HepG2 (cell line): ENCODE data around the gene ST3GAL2. TPM values are rescaled to one million over a fixed set of nuclear protein-coding genes. Genes with fewer than 3 reads are reported as not detected.
A peak's percentile ranks its signal among the peaks of the same experiment; 100 is the strongest.

Source experiments
- ATM ChIP-seq: fragments of 450-650 bp; IDR thresholded peaks from 2 replicates; pipeline ENCODE4 v1.7.1; 2017; ENCODE audit warnings: mild to moderate bottlenecking, borderline replicate concordance
- ETS1 ChIP-seq: sonication (generic); formaldehyde crosslinking; IDR thresholded peaks from 2 replicates; pipeline ENCODE4 v1.4.0; 2020; ENCODE audit warnings: missing genetic modification reagents
- GABPB1 ChIP-seq: IDR thresholded peaks from 2 replicates; pipeline ENCODE4 v1.6.1; 2016; ENCODE audit warnings: mild to moderate bottlenecking, missing genetic modification reagents, moderate library complexity, missing compliant biosample characterization
- GATA4 ChIP-seq: sonication (generic); IDR thresholded peaks from 2 replicates; pipeline ENCODE4 v1.6.1; 2016; ENCODE audit warnings: antibody characterized with exemption, low read depth, borderline replicate concordance
- KAT8 ChIP-seq: IDR thresholded peaks from 2 replicates; pipeline ENCODE4 v1.6.1; 2016; ENCODE audit warnings: missing genetic modification reagents, missing compliant biosample characterization
- KMT2A ChIP-seq: sonication (generic); formaldehyde crosslinking; IDR thresholded peaks from 2 replicates; pipeline ENCODE4 v1.4.0; 2020; ENCODE audit warnings: missing genetic modification reagents
- MTF1 ChIP-seq: sonication (generic); formaldehyde crosslinking; IDR thresholded peaks from 2 replicates; pipeline ENCODE4 v1.5.0; 2020; ENCODE audit warnings: missing genetic modification reagents
- PHF21A ChIP-seq: sonication (generic); formaldehyde crosslinking; IDR thresholded peaks from 2 replicates; pipeline ENCODE4 v1.5.0; 2020; ENCODE audit warnings: mild to moderate bottlenecking, missing genetic modification reagents
- RFX5 ChIP-seq: IDR thresholded peaks from 2 replicates; pipeline ENCODE4 v1.6.1; 2011; ENCODE audit warnings: low read depth, low read length, improper control_type of control experiment
- SUZ12 ChIP-seq: fragments of 150-350 bp; IDR thresholded peaks from 2 replicates; pipeline ENCODE4 v1.6.1; 2014; ENCODE audit warnings: low read depth, low read length
- TEAD3 ChIP-seq: optimal IDR thresholded peaks from 2 replicates; pipeline ENCODE3; 2016; ENCODE audit warnings: borderline replicate concordance
- TGIF2 ChIP-seq: IDR thresholded peaks from 2 replicates; pipeline ENCODE4 v1.6.1; 2016; ENCODE audit warnings: control low read depth, missing compliant biosample characterization
- TMF1 ChIP-seq: sonication (generic); formaldehyde crosslinking; IDR thresholded peaks from 2 replicates; pipeline ENCODE4 v1.8.1; 2022; ENCODE audit warnings: low read depth, missing genetic modification reagents
- ZMAT3 ChIP-seq: sonication (generic); formaldehyde crosslinking; conservative IDR thresholded peaks from 2 replicates; pipeline ENCODE4 v1.7.0; 2021; ENCODE audit warnings: missing genetic modification reagents
- ZNF136 ChIP-seq: sonication (generic); formaldehyde crosslinking; IDR thresholded peaks from 2 replicates; pipeline ENCODE4 v1.8.1; 2022; ENCODE audit warnings: low read depth, mild to moderate bottlenecking, moderate library complexity, missing genetic modification reagents
- ZNF20 ChIP-seq: sonication (generic); formaldehyde crosslinking; IDR thresholded peaks from 2 replicates; pipeline ENCODE4 v1.4.0; 2020; ENCODE audit warnings: mild to moderate bottlenecking, moderate library complexity, missing genetic modification reagents
- ZNF224 ChIP-seq: sonication (generic); formaldehyde crosslinking; IDR thresholded peaks from 2 replicates; pipeline ENCODE4 v1.5.0; 2020; ENCODE audit warnings: mild to moderate bottlenecking, missing genetic modification reagents
- ZNF280D ChIP-seq: sonication (generic); formaldehyde crosslinking; IDR thresholded peaks from 2 replicates; pipeline ENCODE4 v1.5.1; 2020; ENCODE audit warnings: mild to moderate bottlenecking, missing genetic modification reagents
- ZNF563 ChIP-seq: sonication (generic); formaldehyde crosslinking; IDR thresholded peaks from 2 replicates; pipeline ENCODE4 v1.8.0; 2022; ENCODE audit warnings: mild to moderate bottlenecking, moderate library complexity, missing genetic modification reagents
- ZNF703 ChIP-seq: sonication (generic); formaldehyde crosslinking; IDR thresholded peaks from 2 replicates; pipeline ENCODE4 v1.5.1; 2020; ENCODE audit warnings: missing genetic modification reagents, mild to moderate bottlenecking, moderate library complexity, borderline replicate concordance
- ZNF749 ChIP-seq: sonication (generic); formaldehyde crosslinking; IDR thresholded peaks from 2 replicates; pipeline ENCODE4 v1.8.0; 2022; ENCODE audit warnings: mild to moderate bottlenecking, missing genetic modification reagents, moderate library complexity, borderline replicate concordance
- polyA plus RNA-seq, 8 experiments: library from polyadenylated mRNA; depleted of rRNA in 3 of 8; stranded (reverse) in 7 of 8; unstranded in 1 of 8; fragments of >200 nt; fragmentation: Illumina TruSeq in 4 of 8; extraction: Trizol in 4 of 8; gene quantifications; 2 replicates each; pipeline versions ENCODE4 v1.2.1 to v1.2.3, GENCODE V29; 2011 to 2016; ENCODE audit warnings: low read depth in 4 of 8, missing spikeins in 1 of 8, mixed read lengths in 1 of 8; ENCODE audit not compliant: insufficient read depth in 1 of 8
- total RNA-seq, 5 experiments: library from RNA; depleted of rRNA; stranded (reverse); fragments of >200 nt; fragmentation: Illumina TruSeq; extraction: Trizol; gene quantifications; 2 replicates each; pipeline ENCODE4 v1.2.3, GENCODE V29; 2016; ENCODE audit warnings: low read depth in 1 of 5
- TF ChIP-seq, protein P1 (sequence below): sonication (generic); formaldehyde crosslinking; IDR thresholded peaks from 2 replicates; pipeline ENCODE4 v1.8.0; 2022; ENCODE audit warnings: mild to moderate bottlenecking, missing genetic modification reagents
- TF ChIP-seq, protein P2 (sequence below): sonication (generic); formaldehyde crosslinking; IDR thresholded peaks from 2 replicates; pipeline ENCODE4 v1.4.0; 2020; ENCODE audit warnings: mild to moderate bottlenecking, missing genetic modification reagents
- TF ChIP-seq, protein P3 (sequence below): IDR thresholded peaks from 2 replicates; pipeline ENCODE4 v1.6.1; 2018; ENCODE audit warnings: missing genetic modification reagents, mild to moderate bottlenecking, missing compliant biosample characterization

The ST3GAL2 gene
- total and polyA plus RNA-seq, 2 of the 13 experiments (the other 11 are each of a cell fraction or from before 2014, with no cell fraction given), result 16.3 to 24.9 TPM

GRCh38 chr16:70430667-70431536 is 8.0 kb downstream of the ST3GAL2 start (continued):
- TF ChIP-seq GATA4, result no peak
- TF ChIP-seq KMT2A (CRISPR knock-in tag), result no peak
- TF ChIP-seq ZNF749 (CRISPR knock-in tag), result no peak
- TF ChIP-seq RFX5, result no peak
- TF ChIP-seq ZNF136 (CRISPR knock-in tag), result 0 out of 2 replicates have a peak, but pooled peaks have one; percentile 60
- no peak for TF ChIP-seq ZNF20
- TF ChIP-seq ZNF703 (CRISPR knock-in tag), result no peak
- TF ChIP-seq ZNF280D (CRISPR knock-in tag), result no peak
- TF ChIP-seq GABPB1, result peak; percentile 15; the same call in 1 of the 2 replicates
- TF ChIP-seq, protein P1, sequence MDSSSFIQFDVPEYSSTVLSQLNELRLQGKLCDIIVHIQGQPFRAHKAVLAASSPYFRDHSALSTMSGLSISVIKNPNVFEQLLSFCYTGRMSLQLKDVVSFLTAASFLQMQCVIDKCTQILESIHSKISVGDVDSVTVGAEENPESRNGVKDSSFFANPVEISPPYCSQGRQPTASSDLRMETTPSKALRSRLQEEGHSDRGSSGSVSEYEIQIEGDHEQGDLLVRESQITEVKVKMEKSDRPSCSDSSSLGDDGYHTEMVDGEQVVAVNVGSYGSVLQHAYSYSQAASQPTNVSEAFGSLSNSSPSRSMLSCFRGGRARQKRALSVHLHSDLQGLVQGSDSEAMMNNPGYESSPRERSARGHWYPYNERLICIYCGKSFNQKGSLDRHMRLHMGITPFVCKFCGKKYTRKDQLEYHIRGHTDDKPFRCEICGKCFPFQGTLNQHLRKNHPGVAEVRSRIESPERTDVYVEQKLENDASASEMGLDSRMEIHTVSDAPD (CRISPR knock-in tag), result 0 out of 2 replicates have a peak, but pooled peaks have one; percentile 33
- TF ChIP-seq ZNF563, result no peak
- TF ChIP-seq ETS1 (CRISPR knock-in tag), result no peak
- TF ChIP-seq ATM, result no peak
- no peak for TF ChIP-seq TMF1 (CRISPR knock-in tag)
- no peak for TF ChIP-seq TGIF2 (CRISPR knock-in tag)
- TF ChIP-seq, protein P2, sequence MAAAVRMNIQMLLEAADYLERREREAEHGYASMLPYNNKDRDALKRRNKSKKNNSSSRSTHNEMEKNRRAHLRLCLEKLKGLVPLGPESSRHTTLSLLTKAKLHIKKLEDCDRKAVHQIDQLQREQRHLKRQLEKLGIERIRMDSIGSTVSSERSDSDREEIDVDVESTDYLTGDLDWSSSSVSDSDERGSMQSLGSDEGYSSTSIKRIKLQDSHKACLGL (CRISPR knock-in tag), result no peak
- TF ChIP-seq ZNF224, result no peak
- no peak for TF ChIP-seq MTF1 (CRISPR knock-in tag)
- TF ChIP-seq KAT8, result no peak
- TF ChIP-seq PHF21A (CRISPR knock-in tag), result 0 out of 2 replicates have a peak, but pooled peaks have one; percentile 24
- TF ChIP-seq, protein P3, sequence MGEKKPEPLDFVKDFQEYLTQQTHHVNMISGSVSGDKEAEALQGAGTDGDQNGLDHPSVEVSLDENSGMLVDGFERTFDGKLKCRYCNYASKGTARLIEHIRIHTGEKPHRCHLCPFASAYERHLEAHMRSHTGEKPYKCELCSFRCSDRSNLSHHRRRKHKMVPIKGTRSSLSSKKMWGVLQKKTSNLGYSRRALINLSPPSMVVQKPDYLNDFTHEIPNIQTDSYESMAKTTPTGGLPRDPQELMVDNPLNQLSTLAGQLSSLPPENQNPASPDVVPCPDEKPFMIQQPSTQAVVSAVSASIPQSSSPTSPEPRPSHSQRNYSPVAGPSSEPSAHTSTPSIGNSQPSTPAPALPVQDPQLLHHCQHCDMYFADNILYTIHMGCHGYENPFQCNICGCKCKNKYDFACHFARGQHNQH (CRISPR knock-in tag), result no peak
- no peak for TF ChIP-seq SUZ12
- TF ChIP-seq TEAD3 (CRISPR knock-in tag), result peak; percentile 18
- no peak for TF ChIP-seq ZMAT3
